BLaER1 (cell line): ENCODE measurements around the gene KANSL2.
"Not testable (repeated sequence)": the region's sequence is repeated elsewhere in the genome, so short reads cannot be mapped to it uniquely, and the experiment has no call there.

Experiments used
- H3K27ac ChIP-seq: shearing (Covaris generic); formaldehyde crosslinking; 2 replicates; pipeline ENCODE4 v1.8.1; 2022
- H3K27me3 ChIP-seq: shearing (Covaris generic); formaldehyde crosslinking; 2 replicates; pipeline ENCODE4 v1.8.1; 2022
- H3K36me3 ChIP-seq: shearing (Covaris generic); formaldehyde crosslinking; 2 replicates; pipeline ENCODE4 v1.8.1; 2022
- H3K4me1 ChIP-seq: shearing (Covaris generic); formaldehyde crosslinking; 2 replicates; pipeline ENCODE4 v1.8.1; 2022
- H3K4me2 ChIP-seq: shearing (Covaris generic); formaldehyde crosslinking; 2 replicates; pipeline ENCODE4 v1.8.1; 2022
- H3K4me3 ChIP-seq: shearing (Covaris generic); formaldehyde crosslinking; 2 replicates; pipeline ENCODE4 v1.8.1; 2022
- H3K9ac ChIP-seq: shearing (Covaris generic); formaldehyde crosslinking; 2 replicates; pipeline ENCODE4 v1.8.1; 2022
- H3K9me3 ChIP-seq: shearing (Covaris generic); formaldehyde crosslinking; 2 replicates; pipeline ENCODE4 v1.8.1; 2022
- H4K20me1 ChIP-seq: shearing (Covaris generic); formaldehyde crosslinking; 2 replicates; pipeline ENCODE4 v1.8.1; 2022
- Cebpa-rat ChIP-seq: shearing (Covaris generic); IDR thresholded peaks from 2 replicates; pipeline ENCODE4 v1.8.1; 2022

KANSL2 gene

GRCh38 chr12:48681710-48682532 lies at the start of gene KANSL2:
Gene KANSL2 (minus strand): TSS chr12:48682238. CDS start chr12:48681632, 606 bp downstream.
- peaks cover 48% of the 10 kb centered on the region for H3K4me1 ChIP-seq
- no peaks in the 10 kb centered on the region for H3K27me3 ChIP-seq
- peaks cover 37% of the 10 kb centered on the region for H3K36me3 ChIP-seq
- peak within 1 kb of the TSS; percentile 98 for H3K9ac ChIP-seq
- peaks cover 44% of the 10 kb centered on the region for H4K20me1 ChIP-seq
- H3K9me3 ChIP-seq, result no peaks in the 10 kb centered on the region
- peak within 1 kb of the TSS; percentile 96 for H3K27ac ChIP-seq
- peak within 1 kb of the TSS; percentile 91 for H3K4me3 ChIP-seq
- no peak for TF ChIP-seq Cebpa-rat
- peak within 1 kb of the TSS; percentile 84 for H3K4me2 ChIP-seq

GRCh38 chr12:48728807-48729206 lies 46.8 kb upstream of the KANSL2 start:
- TF ChIP-seq Cebpa-rat, result no peak
- no peaks in the 10 kb centered on the region for H3K36me3 ChIP-seq
- H3K9ac ChIP-seq, result no peak overlapping the region
- H3K27ac ChIP-seq, result no peak overlapping the region
- no peak overlapping the region for H3K4me3 ChIP-seq
- no peak overlapping the region for H3K4me2 ChIP-seq
- no peaks in the 10 kb centered on the region for H3K9me3 ChIP-seq
- H3K4me1 ChIP-seq, result no peaks in the 10 kb centered on the region
- no peaks in the 10 kb centered on the region for H4K20me1 ChIP-seq
- no peaks in the 10 kb centered on the region for H3K27me3 ChIP-seq

- H3K27ac ChIP-seq, H3K4me3 ChIP-seq, H4K20me1 ChIP-seq, H3K9ac ChIP-seq, H3K4me1 ChIP-seq, H3K27me3 ChIP-seq, H3K36me3 ChIP-seq, H3K4me2 ChIP-seq: not testable (repeated sequence)
- peaks cover 28% of the 10 kb centered on the region for H3K9me3 ChIP-seq
Observed at GRCh38 chr12:48720737-48721136, 38.7 kb upstream of the KANSL2 start.

GRCh38 chr12:48720171-48720570 lies 38.1 kb upstream of the KANSL2 start:
- Histone ChIP-seq H3K9me3 (peaks cover 28% of the 10 kb centered on the region), H3K4me1 (peaks cover 14% of the 10 kb centered on the region), H4K20me1 (peaks cover 12% of the 10 kb centered on the region)
- H3K36me3 ChIP-seq, H3K27me3 ChIP-seq, H3K4me2 ChIP-seq, H3K9ac ChIP-seq, H3K27ac ChIP-seq, H3K4me3 ChIP-seq: not testable (repeated sequence)

GRCh38 chr12:48719002-48719401 lies 37.0 kb upstream of the KANSL2 start:
- H3K9me3 ChIP-seq, result peaks cover 28% of the 10 kb centered on the region

GRCh38 chr12:48717252-48717695 lies 35.2 kb upstream of the KANSL2 start:
- H3K4me1 ChIP-seq, result peaks cover 34% of the 10 kb centered on the region
- no peaks in the 10 kb centered on the region for H3K27me3 ChIP-seq
- H3K4me3 ChIP-seq, result peak overlapping the region; percentile 93
- H3K27ac ChIP-seq, result peak overlapping the region; percentile 96
- H3K36me3 ChIP-seq, result peaks cover 27% of the 10 kb centered on the region
- peak overlapping the region; percentile 94 for H3K9ac ChIP-seq
- peak overlapping the region; percentile 87 for H3K4me2 ChIP-seq
- peaks cover 41% of the 10 kb centered on the region for H4K20me1 ChIP-seq
- H3K9me3 ChIP-seq, result peaks cover 28% of the 10 kb centered on the region
- no peak for TF ChIP-seq Cebpa-rat

More at GRCh38 chr12:48719002-48719401, 37.0 kb upstream of the KANSL2 start:
- not testable (repeated sequence) for H3K4me2 ChIP-seq, H3K4me3 ChIP-seq, H3K9ac ChIP-seq, H3K27ac ChIP-seq, H3K27me3 ChIP-seq
- peaks cover 24% of the 10 kb centered on the region for H4K20me1 ChIP-seq
- H3K36me3 ChIP-seq, result peaks cover 11% of the 10 kb centered on the region
- H3K4me1 ChIP-seq, result peaks cover 26% of the 10 kb centered on the region

- Histone ChIP-seq H3K4me3 (peak within 1 kb of the TSS; percentile 93), H4K20me1 (peaks cover 47% of the 10 kb centered on the region), H3K27ac (peak within 1 kb of the TSS; percentile 96), H3K4me1 (peaks cover 34% of the 10 kb centered on the region), H3K9me3 (peaks cover 24% of the 10 kb centered on the region), H3K9ac (peak within 1 kb of the TSS; percentile 98), H3K36me3 (peaks cover 33% of the 10 kb centered on the region), H3K4me2 (peak within 1 kb of the TSS; percentile 87), H3K27me3 (no peaks in the 10 kb centered on the region)
- TF ChIP-seq Cebpa-rat, result no peak
Observed at GRCh38 chr12:48716493-48717251, 34.6 kb upstream of the KANSL2 start, which contains the start of gene CCNT1. Gene CCNT1 (minus strand): TSS chr12:48716707. CDS start chr12:48716675, 32 bp downstream.

- Histone ChIP-seq H3K27ac (peak overlapping the region; percentile 96), H3K4me2 (peak overlapping the region; percentile 87), H4K20me1 (peaks cover 52% of the 10 kb centered on the region), H3K27me3 (no peaks in the 10 kb centered on the region), H3K36me3 (peaks cover 39% of the 10 kb centered on the region), H3K4me3 (peak overlapping the region; percentile 93), H3K4me1 (peaks cover 34% of the 10 kb centered on the region), H3K9me3 (peaks cover 18% of the 10 kb centered on the region), H3K9ac (peak overlapping the region; percentile 98)
- no peak for TF ChIP-seq Cebpa-rat
Observed at GRCh38 chr12:48716168-48716492, 34.1 kb upstream of the KANSL2 start.

- Histone ChIP-seq H3K36me3 (peaks cover 75% of the 10 kb centered on the region), H4K20me1 (peaks cover 91% of the 10 kb centered on the region)
- TF ChIP-seq Cebpa-rat, result no peak
Observed at GRCh38 chr12:48712209-48712608, 30.2 kb upstream of the KANSL2 start.

GRCh38 chr12:48698822-48699221 lies 16.8 kb upstream of the KANSL2 start:
- H3K27ac ChIP-seq, result not testable (repeated sequence)

More at GRCh38 chr12:48712209-48712608, 30.2 kb upstream of the KANSL2 start:
- no peak overlapping the region for H3K4me3 ChIP-seq
- no peaks in the 10 kb centered on the region for H3K9me3 ChIP-seq
- H3K27me3 ChIP-seq, result no peaks in the 10 kb centered on the region
- H3K9ac ChIP-seq, result no peak overlapping the region
- H3K27ac ChIP-seq, result no peak overlapping the region
- peaks cover 33% of the 10 kb centered on the region for H3K4me1 ChIP-seq
- H3K4me2 ChIP-seq, result no peak overlapping the region

More at GRCh38 chr12:48698822-48699221, 16.8 kb upstream of the KANSL2 start:
- not testable (repeated sequence) for H3K9me3 ChIP-seq, H3K9ac ChIP-seq, H3K27me3 ChIP-seq, H3K4me3 ChIP-seq, H3K4me2 ChIP-seq, H3K4me1 ChIP-seq
- H4K20me1 ChIP-seq, result peaks cover 74% of the 10 kb centered on the region
- peaks cover 94% of the 10 kb centered on the region for H3K36me3 ChIP-seq
